Neural progenitor cell (in vitro differentiated cells): Measurements from ENCODE around the gene SLC10A1.

ENCODE experiments used
- EZH2 ChIP-seq: fragments of 200-600 bp; sonication (generic); IDR thresholded peaks from 2 replicates; pipeline ENCODE4 v1.6.1; 2017; ENCODE audit warnings: antibody characterized with exemption, mild to moderate bottlenecking, moderate library complexity
- EZH2phosphoT487 ChIP-seq: fragments of 200-600 bp; sonication (generic); IDR thresholded peaks from 2 replicates; pipeline ENCODE4 v1.6.1; 2017; ENCODE audit warnings: antibody characterized with exemption
- TF ChIP-seq, protein P1 (sequence below): fragments of 200-600 bp; sonication (generic); IDR thresholded peaks from 2 replicates; pipeline ENCODE4 v1.5.1; 2017; ENCODE audit warnings: antibody characterized with exemption, mild to moderate bottlenecking

DNA sequence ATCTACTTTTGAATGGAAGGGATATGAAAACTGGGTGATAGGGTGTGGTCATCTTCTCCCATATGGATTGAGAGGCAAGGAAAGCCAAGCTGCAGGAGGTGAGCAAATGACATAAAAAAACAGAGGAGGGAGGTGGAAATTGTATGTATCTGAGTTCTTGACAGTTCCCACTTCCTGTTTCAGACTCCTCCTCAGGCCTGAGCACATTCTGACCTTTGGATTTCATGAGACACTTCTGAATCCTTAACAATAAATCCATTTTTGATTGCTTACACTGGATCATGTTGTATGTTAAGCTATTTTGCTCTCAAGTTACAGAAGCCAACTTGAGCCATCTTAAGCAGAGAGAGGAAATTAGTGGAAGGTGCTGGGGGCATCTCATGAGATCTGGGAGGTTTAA is 41.7 kb downstream of the SLC10A1 start:
- TF ChIP-seq, protein P1, sequence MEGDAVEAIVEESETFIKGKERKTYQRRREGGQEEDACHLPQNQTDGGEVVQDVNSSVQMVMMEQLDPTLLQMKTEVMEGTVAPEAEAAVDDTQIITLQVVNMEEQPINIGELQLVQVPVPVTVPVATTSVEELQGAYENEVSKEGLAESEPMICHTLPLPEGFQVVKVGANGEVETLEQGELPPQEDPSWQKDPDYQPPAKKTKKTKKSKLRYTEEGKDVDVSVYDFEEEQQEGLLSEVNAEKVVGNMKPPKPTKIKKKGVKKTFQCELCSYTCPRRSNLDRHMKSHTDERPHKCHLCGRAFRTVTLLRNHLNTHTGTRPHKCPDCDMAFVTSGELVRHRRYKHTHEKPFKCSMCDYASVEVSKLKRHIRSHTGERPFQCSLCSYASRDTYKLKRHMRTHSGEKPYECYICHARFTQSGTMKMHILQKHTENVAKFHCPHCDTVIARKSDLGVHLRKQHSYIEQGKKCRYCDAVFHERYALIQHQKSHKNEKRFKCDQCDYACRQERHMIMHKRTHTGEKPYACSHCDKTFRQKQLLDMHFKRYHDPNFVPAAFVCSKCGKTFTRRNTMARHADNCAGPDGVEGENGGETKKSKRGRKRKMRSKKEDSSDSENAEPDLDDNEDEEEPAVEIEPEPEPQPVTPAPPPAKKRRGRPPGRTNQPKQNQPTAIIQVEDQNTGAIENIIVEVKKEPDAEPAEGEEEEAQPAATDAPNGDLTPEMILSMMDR = no peak
- TF ChIP-seq EZH2 (no peak), EZH2phosphoT487 (no peak)
